GM19240 (cell line): Measurements from ENCODE around the gene FAM50B.
"Not testable (repeated sequence)": the region's sequence is repeated elsewhere in the genome, so short reads cannot be mapped to it uniquely, and the experiment has no call there.

ENCODE experiments used
- DNase-seq: peaks from one replicate; pipeline ENCODE4 v3.0.0; 2011; ENCODE audit warnings: low spot score; ENCODE audit not compliant: insufficient read length

The FAM50B gene

DNA sequence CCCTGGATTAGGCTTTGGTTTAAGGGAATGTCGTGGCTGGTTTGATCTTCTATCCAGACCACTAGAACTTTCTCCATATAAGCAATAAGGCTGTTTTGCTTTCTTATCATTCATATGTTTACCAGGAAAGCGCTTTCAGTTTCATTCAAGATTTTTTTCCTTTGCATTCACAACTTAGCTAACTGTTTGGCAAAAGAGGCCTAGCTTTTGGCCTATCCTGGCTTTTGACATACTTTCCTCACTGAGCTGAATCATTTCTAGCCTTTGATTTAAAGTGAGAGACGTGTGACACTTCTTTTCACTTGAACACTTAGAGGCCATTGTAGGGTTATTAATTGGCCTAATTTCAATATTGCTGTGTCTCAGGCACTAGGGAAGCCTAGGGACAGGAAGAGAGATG, 1.7 kb upstream of the FAM50B start:
- DNase-seq, result no peak

DNA sequence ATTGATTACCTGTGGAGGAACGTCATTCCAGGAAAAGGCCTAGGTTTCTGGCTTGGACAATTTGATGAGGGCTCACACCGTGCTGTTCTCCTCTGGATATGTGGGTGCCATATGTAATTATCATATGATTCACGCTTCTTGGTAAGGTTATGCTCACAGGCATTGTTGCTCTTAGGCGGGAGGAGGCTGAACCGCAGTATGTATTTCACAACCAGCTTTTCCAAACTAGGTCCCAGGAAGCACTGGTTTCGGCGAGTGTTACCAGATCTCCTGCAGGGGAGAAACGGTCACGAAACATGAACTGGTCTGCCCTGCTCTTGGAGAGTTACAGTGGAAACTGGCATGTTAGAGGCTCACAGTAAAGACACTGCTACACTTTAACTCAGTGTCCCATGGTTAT, 793 bp upstream of the FAM50B start:
- DNase-seq, result no peak

- no peak for DNase-seq
Observed at GRCh38 chr6:3849681-3850450, 693 bp downstream of the FAM50B start.

DNA sequence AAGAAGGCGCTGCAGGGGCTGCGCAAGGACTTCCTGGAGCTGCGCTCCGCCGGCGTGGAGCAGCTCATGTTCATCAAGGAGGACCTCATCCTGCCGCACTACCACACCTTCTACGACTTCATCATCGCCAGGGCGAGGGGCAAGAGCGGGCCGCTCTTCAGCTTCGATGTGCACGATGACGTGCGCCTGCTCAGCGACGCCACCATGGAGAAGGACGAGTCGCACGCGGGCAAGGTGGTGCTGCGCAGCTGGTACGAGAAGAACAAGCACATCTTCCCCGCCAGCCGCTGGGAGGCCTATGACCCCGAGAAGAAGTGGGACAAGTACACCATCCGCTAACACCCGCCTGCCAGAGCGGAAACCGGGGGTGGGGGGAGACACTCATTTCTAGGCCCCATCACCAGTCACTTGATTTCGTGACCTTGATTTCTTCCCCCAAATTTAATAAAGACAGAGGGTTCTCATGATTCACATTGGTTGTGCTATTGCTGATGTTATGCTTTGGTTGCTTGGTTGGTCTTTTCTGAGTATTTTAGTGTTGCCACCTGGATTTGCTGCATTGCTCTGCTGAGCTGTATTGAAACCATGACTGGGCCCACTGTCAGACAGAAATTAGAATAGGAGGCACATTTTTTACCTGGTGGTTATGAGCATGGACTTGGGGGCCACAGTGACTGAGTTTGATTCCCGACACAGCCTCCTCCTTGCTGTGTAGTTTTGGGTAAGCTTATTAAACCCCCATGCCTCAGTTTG, 1.5 kb downstream of the FAM50B start:
- DNase-seq, result no peak

DNA sequence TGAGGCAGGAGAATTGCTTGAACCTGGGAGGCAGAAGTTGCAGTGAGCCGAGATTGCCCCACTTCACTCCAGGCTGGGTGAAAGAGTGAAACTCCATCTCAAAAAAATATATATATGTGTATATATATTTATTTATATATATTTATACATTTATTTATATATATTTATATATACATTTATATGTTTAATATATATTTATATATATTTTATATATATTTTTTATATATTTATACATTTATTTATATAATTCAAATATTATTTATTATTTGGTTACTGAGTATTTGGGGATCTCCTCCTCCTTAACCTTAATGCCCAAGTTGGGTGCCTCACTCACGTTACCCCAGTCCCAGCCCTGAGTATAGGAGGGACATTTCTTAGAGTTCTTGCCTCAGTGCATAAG, 2.7 kb downstream of the FAM50B start:
- DNase-seq, result no peak

DNA sequence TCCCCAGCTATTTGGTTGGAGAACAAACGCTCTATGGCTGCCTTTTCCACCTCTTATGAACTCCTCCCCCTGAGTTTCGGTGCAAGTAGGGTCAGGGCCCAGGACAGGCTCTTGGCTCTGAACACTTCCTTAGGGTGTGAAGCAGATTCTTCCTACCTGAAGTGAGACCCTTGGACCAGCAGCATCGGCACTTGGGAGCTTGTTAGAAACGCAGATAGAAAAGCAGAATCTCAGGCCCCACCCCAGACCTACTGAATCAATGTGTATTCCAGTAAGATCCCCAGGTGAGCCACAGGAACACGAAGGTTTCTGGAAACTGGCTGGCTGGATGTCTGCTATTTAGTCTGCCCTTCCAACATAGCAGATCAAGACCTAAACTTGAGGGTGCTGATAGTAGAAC, 3.2 kb downstream of the FAM50B start:
- no peak for DNase-seq

- DNase-seq, result no peak
Observed at GRCh38 chr6:3855866-3856265, 6.7 kb downstream of the FAM50B start.

DNA sequence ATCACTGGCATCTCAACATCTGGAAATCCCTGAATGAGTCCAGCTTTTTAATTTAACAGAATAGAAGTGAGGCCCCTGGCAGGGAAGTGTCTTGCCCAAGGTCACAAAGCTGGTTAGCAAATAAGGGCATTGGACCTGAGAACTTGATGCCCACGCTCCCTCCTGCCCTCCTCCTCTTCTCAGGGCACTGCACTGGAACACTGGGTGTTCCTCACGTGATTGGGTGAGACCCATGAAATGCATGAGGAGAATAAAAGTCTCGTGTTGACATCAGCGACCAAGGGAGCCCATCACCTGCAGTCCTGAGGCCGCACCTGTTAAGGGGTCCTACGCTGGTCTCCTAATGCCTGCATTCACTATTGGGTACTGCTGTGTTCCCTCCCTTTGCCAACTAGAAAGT, 7.4 kb downstream of the FAM50B start:
- DNase-seq, result no peak

DNA sequence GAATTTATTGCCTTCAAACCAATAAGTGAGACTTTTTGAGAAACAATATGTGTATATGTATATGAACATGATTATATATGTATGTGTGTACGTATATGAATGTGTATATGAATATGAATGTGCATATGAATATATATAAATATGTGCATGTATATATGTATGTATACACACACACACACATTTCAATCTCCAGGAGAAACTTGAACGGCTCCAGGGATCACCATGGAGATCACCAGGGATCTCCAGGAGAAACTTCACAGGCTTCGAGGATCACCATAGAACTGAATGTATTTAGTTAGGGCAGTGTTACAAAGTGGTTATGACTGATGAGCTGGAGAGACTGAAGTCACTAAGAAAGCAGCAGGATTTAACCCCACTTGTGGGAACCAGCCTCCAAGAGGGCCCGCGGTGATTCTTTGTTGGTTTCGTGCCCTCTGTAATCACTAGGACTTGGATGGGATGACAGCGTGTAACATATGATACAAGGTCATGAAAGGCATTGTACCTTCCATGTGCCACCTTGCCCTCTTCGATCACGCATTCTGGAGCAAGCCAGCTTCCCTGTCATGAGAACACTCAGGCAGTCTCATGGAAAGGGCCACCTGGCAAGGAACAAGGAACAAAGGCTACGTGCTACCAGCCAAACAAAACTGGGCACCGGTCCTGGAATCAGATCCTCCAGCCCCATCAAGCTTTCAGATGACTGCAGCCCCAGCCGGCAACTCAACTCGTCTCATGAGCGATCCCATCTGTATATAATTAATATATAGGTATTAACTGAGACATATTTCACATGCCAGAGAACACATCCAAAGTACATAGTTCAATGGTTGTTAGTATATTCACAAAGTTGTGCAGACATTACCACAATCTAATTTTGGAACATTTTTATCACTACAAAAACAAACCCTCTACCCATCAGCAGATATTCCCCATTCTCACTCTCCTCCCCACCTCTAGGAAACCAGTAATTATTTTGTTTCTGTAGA, 8.6 kb downstream of the FAM50B start:
- DNase-seq, result no peak

- DNase-seq, result no peak
Observed at GRCh38 chr6:3859878-3860552, 10.8 kb downstream of the FAM50B start.

- DNase-seq, result no peak
Observed at GRCh38 chr6:3861424-3861823, 12.3 kb downstream of the FAM50B start.

GRCh38 chr6:3862038-3862437, 12.9 kb downstream of the FAM50B start:
- DNase-seq, result no peak

- not testable (repeated sequence) for DNase-seq
Observed at GRCh38 chr6:3863322-3863721, 14.1 kb downstream of the FAM50B start.

DNA sequence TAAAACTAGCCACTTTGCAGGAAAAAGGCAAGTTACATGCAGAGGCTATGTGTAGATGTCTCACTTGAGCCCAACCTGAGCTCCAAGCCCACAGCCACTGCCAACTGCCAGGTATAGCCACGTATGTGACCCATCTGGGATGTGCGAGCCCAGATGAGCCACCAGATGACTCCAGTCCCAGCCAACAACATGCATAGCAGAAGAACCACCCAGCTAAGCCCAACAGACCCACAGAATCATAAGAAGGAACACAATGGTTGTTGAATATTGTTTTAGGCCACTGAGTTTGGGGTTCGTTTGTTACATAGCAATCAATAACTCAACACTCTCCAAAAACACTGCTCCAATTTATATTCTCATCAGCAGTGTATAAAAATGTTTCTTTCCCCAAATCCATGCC, 16.3 kb downstream of the FAM50B start:
- no peak for DNase-seq

GRCh38 chr6:3867641-3868502, 18.7 kb downstream of the FAM50B start:
- no peak for DNase-seq

- no peak for DNase-seq
Observed at GRCh38 chr6:3868544-3868943, 19.4 kb downstream of the FAM50B start.

GRCh38 chr6:3869284-3869631, 20.1 kb downstream of the FAM50B start:
- DNase-seq, result no peak

GRCh38 chr6:3869632-3870527, 20.7 kb downstream of the FAM50B start:
- no peak for DNase-seq

DNA sequence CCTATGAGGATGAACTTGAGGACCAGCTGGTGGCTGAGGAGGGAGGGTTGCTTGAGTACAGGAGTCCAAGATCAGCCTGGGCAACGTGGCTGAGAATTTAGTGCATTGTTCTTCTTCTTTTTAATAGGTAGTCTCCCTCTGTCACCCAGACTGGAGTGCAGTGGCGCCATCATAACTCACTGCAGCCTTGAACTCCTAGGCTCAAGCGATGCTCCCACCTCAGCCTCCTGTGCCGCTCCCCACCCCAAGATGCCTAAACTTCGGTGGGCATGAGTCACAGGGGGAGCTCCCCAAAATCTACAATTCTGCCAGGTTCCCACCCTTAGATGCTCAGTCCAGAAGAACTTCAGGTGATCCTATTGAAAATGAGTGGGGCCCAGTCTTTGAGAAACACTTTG, 21.4 kb downstream of the FAM50B start:
- no peak for DNase-seq
